Stimulated activated CD8-positive, alpha-beta memory T cell treated with anti-CD3 and anti-CD28 coated beads, Interleukin-7, amount 100 ng/mL, for 1 hour (primary cell): ENCODE data around the gene AP3S2.
"Not testable (repeated sequence)": the region's sequence is repeated elsewhere in the genome, so short reads cannot be mapped to it uniquely, and the experiment has no call there.

Source experiments
- DNase-seq, 2 donors: peaks; one replicate each; pipeline ENCODE4 v3.0.0-alpha.2; 2020; ENCODE audit warnings: low read depth in 2 of 2

Gene AP3S2

GRCh38 chr15:89903015-89903857 is 9.4 kb upstream of the AP3S2 start:
- DNase-seq, result no peak

- no peak for DNase-seq
Measured at GRCh38 chr15:89900849-89901248, 7.1 kb upstream of the AP3S2 start.

GRCh38 chr15:89899951-89900567 is 6.3 kb upstream of the AP3S2 start:
- no peak for DNase-seq

GRCh38 chr15:89899295-89899945 is 5.6 kb upstream of the AP3S2 start:
- no peak for DNase-seq

GRCh38 chr15:89898614-89899294 is 5.0 kb upstream of the AP3S2 start:
- no peak for DNase-seq

GRCh38 chr15:89898146-89898545 is 4.4 kb upstream of the AP3S2 start:
- no peak for DNase-seq

- no peak for DNase-seq
Measured at GRCh38 chr15:89893027-89893426, 767 bp downstream of the AP3S2 start.

GRCh38 chr15:89888214-89888804 is 5.5 kb downstream of the AP3S2 start:
- no peak for DNase-seq

GRCh38 chr15:89885611-89886010 is 8.2 kb downstream of the AP3S2 start:
- DNase-seq, result no peak

- DNase-seq, result not testable (repeated sequence)
Measured at GRCh38 chr15:89885179-89885578, 8.6 kb downstream of the AP3S2 start.

- DNase-seq, result no peak
Measured at GRCh38 chr15:89883518-89883917, 10.3 kb downstream of the AP3S2 start.

- no peak for DNase-seq
Measured at GRCh38 chr15:89880727-89881126, 13.1 kb downstream of the AP3S2 start.

- no peak for DNase-seq
Measured at GRCh38 chr15:89878323-89878722, 15.5 kb downstream of the AP3S2 start.

GRCh38 chr15:89877083-89877425 is 16.7 kb downstream of the AP3S2 start:
- no peak for DNase-seq

- DNase-seq, result no peak
Measured at GRCh38 chr15:89876396-89877082, 17.3 kb downstream of the AP3S2 start.

GRCh38 chr15:89875741-89876140 is 18.1 kb downstream of the AP3S2 start:
- no peak for DNase-seq

GRCh38 chr15:89874926-89875564 is 18.7 kb downstream of the AP3S2 start:
- peak; percentile 65 to 69 for DNase-seq

- DNase-seq, result no peak
Measured at GRCh38 chr15:89870688-89871288, 23.0 kb downstream of the AP3S2 start.

GRCh38 chr15:89870006-89870405 is 23.8 kb downstream of the AP3S2 start:
- DNase-seq, result no peak

- DNase-seq, result not testable (repeated sequence)
Measured at GRCh38 chr15:89869490-89869889, 24.3 kb downstream of the AP3S2 start.
